ENCODE data around the gene PSMB5.

The PSMB5 gene

GRCh38 chr14:23034498-23035302 is at the start of gene PSMB5:
TSS of gene PSMB5 (minus strand) at chr14:23034900. CDS start at chr14:23034881, 19 bp downstream.
- DNase-seq, result peak; percentile 94

- no peak for DNase-seq
These were observed 45.8 kb upstream of the PSMB5 start for GRCh38 chr14:23080474-23080873.

GRCh38 chr14:23079716-23080115 is 45.0 kb upstream of the PSMB5 start:
- no peak for DNase-seq

GRCh38 chr14:23078692-23079116 is 44.0 kb upstream of the PSMB5 start:
- no peak for DNase-seq

- DNase-seq, result no peak
These were observed 43.3 kb upstream of the PSMB5 start for GRCh38 chr14:23077962-23078361.

GRCh38 chr14:23076785-23077408 is 42.2 kb upstream of the PSMB5 start:
- no peak for DNase-seq

GRCh38 chr14:23074906-23075305 is 40.2 kb upstream of the PSMB5 start:
- no peak for DNase-seq

GRCh38 chr14:23071921-23072539 is 37.3 kb upstream of the PSMB5 start:
- DNase-seq, result no peak

- peak; percentile 92 for DNase-seq
These were observed 36.7 kb upstream of the PSMB5 start for GRCh38 chr14:23071244-23071920.

GRCh38 chr14:23070262-23071129 is 35.8 kb upstream of the PSMB5 start:
- no peak for DNase-seq

GRCh38 chr14:23069413-23069806 is 34.7 kb upstream of the PSMB5 start:
- DNase-seq, result no peak

GRCh38 chr14:23068789-23069412 is 34.2 kb upstream of the PSMB5 start:
- DNase-seq, result peak; percentile 88

GRCh38 chr14:23067847-23068788 is 33.4 kb upstream of the PSMB5 start:
- peak; percentile 37 for DNase-seq

GRCh38 chr14:23066855-23067744 is 32.4 kb upstream of the PSMB5 start:
- peak; percentile 37 for DNase-seq

GRCh38 chr14:23066368-23066767 is 31.7 kb upstream of the PSMB5 start:
- peak; percentile 33 for DNase-seq

GRCh38 chr14:23063601-23064000 is 28.9 kb upstream of the PSMB5 start:
- no peak for DNase-seq

- peak; percentile 14 for DNase-seq
These were observed 27.3 kb upstream of the PSMB5 start for GRCh38 chr14:23062002-23062401.

GRCh38 chr14:23060536-23061260 is 26.0 kb upstream of the PSMB5 start:
- peak; percentile 37 for DNase-seq
